ENCODE results near the gene ZNF607. TPM values are rescaled to one million over a fixed set of nuclear protein-coding genes. Genes with fewer than 3 reads are reported as not detected.
A peak's percentile ranks its signal among the peaks of the same experiment; 100 is the strongest.
"Not testable (repeated sequence)": the region's sequence is repeated elsewhere in the genome, so short reads cannot be mapped to it uniquely, and the experiment has no call there.

ZNF607 gene
- total and polyA plus RNA-seq, 2 donors from 2014 or later: 4.0 to 9.9 TPM

DNA sequence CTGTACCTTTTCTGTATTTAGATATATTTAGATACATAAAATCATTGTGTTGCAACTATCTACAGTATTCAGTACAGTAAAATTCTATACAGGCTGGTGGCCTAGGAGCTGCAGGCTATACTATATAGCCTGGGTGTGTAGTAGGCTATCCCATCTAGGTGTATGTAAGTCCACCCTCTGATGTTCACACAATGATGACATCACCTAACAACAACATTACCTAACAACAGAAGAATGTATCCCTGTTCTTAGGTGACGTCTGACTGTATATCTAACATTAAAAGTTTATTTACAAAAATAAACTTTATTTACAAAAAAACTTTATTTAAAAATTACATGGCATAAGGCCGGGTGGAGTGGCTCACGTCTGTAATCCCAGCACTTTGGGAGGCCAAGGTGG lies 36.0 kb downstream of the ZNF607 start:
- Histone ChIP-seq H3K27me3 (ENCODE audit: control insufficient read depth, insufficient read depth, low read length) (no peaks in the 10 kb centered on the region), H3K9ac (ENCODE audit: low read length in 3 of 3) (no peak overlapping the region), H3K4me3 (ENCODE audit: low read length in 3 of 3) (no peak overlapping the region), H3K9me3 (ENCODE audit: control insufficient read depth in 2 of 3, insufficient read depth in 1 of 3, low read length in 3 of 3) (peaks cover 0 to 13% (median 0%) of the 10 kb centered on the region in 3 donors), H3K36me3 (ENCODE audit: control insufficient read depth in 2 of 3, insufficient read depth in 3 of 3, low read length in 3 of 3) (no peaks in the 10 kb centered on the region), H3K4me1 (ENCODE audit: control insufficient read depth in 2 of 3, insufficient read depth in 2 of 3, low read depth in 1 of 3, low read length in 3 of 3) (no peaks in the 10 kb centered on the region), H3K27ac (ENCODE audit: low read depth in 2 of 2, low read length in 2 of 2) (no peak overlapping the region)
- TF ChIP-seq, protein P1, sequence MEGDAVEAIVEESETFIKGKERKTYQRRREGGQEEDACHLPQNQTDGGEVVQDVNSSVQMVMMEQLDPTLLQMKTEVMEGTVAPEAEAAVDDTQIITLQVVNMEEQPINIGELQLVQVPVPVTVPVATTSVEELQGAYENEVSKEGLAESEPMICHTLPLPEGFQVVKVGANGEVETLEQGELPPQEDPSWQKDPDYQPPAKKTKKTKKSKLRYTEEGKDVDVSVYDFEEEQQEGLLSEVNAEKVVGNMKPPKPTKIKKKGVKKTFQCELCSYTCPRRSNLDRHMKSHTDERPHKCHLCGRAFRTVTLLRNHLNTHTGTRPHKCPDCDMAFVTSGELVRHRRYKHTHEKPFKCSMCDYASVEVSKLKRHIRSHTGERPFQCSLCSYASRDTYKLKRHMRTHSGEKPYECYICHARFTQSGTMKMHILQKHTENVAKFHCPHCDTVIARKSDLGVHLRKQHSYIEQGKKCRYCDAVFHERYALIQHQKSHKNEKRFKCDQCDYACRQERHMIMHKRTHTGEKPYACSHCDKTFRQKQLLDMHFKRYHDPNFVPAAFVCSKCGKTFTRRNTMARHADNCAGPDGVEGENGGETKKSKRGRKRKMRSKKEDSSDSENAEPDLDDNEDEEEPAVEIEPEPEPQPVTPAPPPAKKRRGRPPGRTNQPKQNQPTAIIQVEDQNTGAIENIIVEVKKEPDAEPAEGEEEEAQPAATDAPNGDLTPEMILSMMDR (IDR thresholded peaks at IDR 0.05; ENCODE audit: borderline replicate concordance, extremely low read depth, insufficient read depth): no peak
- DNase-seq: no peak
- intact Hi-C loops (cut with DNase I): no loop called here
- FAIRE-seq: no peak

DNA sequence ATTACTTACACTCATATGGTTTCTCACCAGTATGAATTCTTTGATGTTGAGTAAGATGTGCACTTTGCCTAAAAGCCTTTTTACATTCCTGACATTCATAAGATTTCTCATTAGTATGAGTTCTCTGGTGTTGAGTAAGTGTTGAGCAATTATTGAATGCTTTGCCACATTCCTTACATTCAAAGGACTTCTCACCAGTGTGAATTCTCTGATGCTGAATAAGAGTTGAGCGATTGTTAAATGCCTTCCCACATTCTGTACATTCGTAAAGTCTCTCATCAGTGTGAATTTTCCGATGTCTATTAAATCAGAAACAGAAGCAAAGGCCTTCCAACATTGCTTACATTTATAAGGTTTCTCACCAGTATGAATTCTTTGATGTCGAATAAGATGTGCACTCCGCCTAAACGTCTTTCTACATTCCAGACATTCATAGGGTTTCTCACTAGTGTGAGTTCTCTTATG lies 50.1 kb downstream of the ZNF607 start:
- intact Hi-C loops (cut with DNase I): no loop called here
- FAIRE-seq: no peak
- H3K4me3 ChIP-seq (ENCODE audit: low read length in 3 of 3): peak overlapping the region in 2 of 3 donors; percentile 0 to 3
- H3K27me3 ChIP-seq (ENCODE audit: control insufficient read depth, insufficient read depth, low read length): no peaks in the 10 kb centered on the region
- H3K4me1 ChIP-seq (ENCODE audit: control insufficient read depth in 2 of 3, insufficient read depth in 2 of 3, low read depth in 1 of 3, low read length in 3 of 3): no peaks in the 10 kb centered on the region
- peaks cover 0 to 53% (median 21%) of the 10 kb centered on the region in 3 donors for H3K9me3 ChIP-seq (ENCODE audit: control insufficient read depth in 2 of 3, insufficient read depth in 1 of 3, low read length in 3 of 3)
- H3K36me3 ChIP-seq (ENCODE audit: control insufficient read depth in 2 of 3, insufficient read depth in 3 of 3, low read length in 3 of 3): no peaks in the 10 kb centered on the region
- no peak overlapping the region for H3K27ac ChIP-seq (ENCODE audit: low read depth in 2 of 2, low read length in 2 of 2)
- DNase-seq: no peak
- H3K9ac ChIP-seq (ENCODE audit: low read length in 3 of 3): no peak overlapping the region
- TF ChIP-seq, protein P1 (IDR thresholded peaks at IDR 0.05; ENCODE audit: borderline replicate concordance, extremely low read depth, insufficient read depth): no peak

DNA sequence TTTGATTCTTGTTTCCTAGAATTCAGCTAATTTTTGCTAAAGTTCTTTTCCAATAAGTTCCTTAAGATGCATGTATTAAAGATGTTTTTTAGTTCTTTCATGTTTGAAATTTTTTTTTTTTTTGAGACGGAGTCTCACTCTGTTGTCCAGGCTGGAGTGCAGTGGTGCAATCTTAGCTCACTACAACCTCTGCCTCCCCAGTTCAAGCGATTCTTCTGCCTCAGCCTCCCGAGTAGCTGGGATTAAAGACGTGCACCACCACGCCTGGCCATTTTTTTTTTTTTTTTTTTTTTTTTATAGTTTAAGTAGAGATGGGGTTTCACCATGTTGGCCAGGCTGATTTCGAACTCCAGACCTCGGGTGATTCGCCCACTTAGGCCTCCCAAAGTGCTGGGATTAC lies 62.4 kb downstream of the ZNF607 start:
- DNase-seq; H3K4me1 ChIP-seq (ENCODE audit: control insufficient read depth in 2 of 3, insufficient read depth in 2 of 3, low read depth in 1 of 3, low read length in 3 of 3); H3K9ac ChIP-seq (ENCODE audit: low read length in 3 of 3); H3K27me3 ChIP-seq (ENCODE audit: control insufficient read depth, insufficient read depth, low read length); FAIRE-seq; H3K27ac ChIP-seq (ENCODE audit: low read depth in 2 of 2, low read length in 2 of 2); intact Hi-C loops (cut with DNase I); H3K4me3 ChIP-seq (ENCODE audit: low read length in 3 of 3); H3K36me3 ChIP-seq (ENCODE audit: control insufficient read depth in 2 of 3, insufficient read depth in 3 of 3, low read length in 3 of 3); H3K9me3 ChIP-seq (ENCODE audit: control insufficient read depth in 2 of 3, insufficient read depth in 1 of 3, low read length in 3 of 3): not testable (repeated sequence)

DNA sequence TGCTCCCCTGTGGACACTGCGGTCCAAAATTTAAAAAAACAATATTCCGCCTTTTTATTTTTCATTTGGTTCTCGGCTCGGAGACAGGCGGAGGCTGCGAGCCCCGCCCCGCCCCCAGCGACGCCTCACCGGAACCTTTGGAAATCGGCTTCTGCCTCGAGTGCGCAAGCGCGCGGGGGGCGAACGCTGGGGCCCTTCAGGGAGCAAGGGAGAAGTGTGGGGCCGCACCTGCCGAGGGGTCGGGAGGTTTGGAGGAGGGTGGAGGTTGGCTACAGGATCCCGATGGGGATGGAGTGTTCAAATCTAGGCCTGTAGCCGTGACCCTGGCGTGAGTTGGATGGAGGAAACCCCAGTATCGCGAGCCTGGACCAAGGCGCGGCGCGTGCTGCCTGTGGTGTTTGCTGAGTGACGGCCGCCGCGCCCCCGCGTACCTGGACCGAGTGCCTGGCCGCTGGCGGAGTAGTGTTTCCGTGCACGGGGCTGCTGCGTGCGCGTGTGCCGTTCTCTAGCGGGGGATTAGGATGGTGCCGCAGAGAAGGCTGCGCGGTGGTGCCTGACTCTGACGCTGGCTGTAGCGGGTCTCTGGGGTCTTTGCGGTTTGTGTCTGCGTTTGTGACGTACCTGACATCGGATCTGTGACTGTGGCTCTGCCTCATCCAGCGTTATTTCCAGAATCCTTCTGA lies 63.7 kb downstream of the ZNF607 start:
- peak; percentile 92 to 96 (median 94) for DNase-seq
- Histone ChIP-seq H3K9ac (ENCODE audit: low read length in 3 of 3) (peak overlapping the region; percentile 43 to 71 (median 47)), H3K27me3 (ENCODE audit: control insufficient read depth, insufficient read depth, low read length) (no peaks in the 10 kb centered on the region), H3K36me3 (ENCODE audit: control insufficient read depth in 2 of 3, insufficient read depth in 3 of 3, low read length in 3 of 3) (no peaks in the 10 kb centered on the region), H3K4me1 (ENCODE audit: control insufficient read depth in 2 of 3, insufficient read depth in 2 of 3, low read depth in 1 of 3, low read length in 3 of 3) (peaks cover 0 to 4% (median 2%) of the 10 kb centered on the region in 3 donors), H3K9me3 (ENCODE audit: control insufficient read depth in 2 of 3, insufficient read depth in 1 of 3, low read length in 3 of 3) (no peaks in the 10 kb centered on the region), H3K27ac (ENCODE audit: low read depth in 2 of 2, low read length in 2 of 2) (peak overlapping the region; percentile 90 to 94), H3K4me3 (ENCODE audit: low read length in 3 of 3) (peak overlapping the region; percentile 61 to 93 (median 91))
- no peak for FAIRE-seq
- TF ChIP-seq, protein P1 (IDR thresholded peaks at IDR 0.05; ENCODE audit: borderline replicate concordance, extremely low read depth, insufficient read depth): no peak
- intact Hi-C loops (cut with DNase I): no loop called here

Data from kidney (tissue), 14 donors.